Gastroesophageal sphincter (tissue), 3 donors: ENCODE results near the gene CADM2.

ENCODE experiments used
- POLR2AphosphoS5 ChIP-seq: sonication (generic); formaldehyde crosslinking; IDR thresholded peaks from one replicate; pipeline ENCODE4 v1.6.1; 2017; ENCODE audit warnings: antibody characterized with exemption
- TF ChIP-seq, protein P1 (sequence below), 4 experiments: fragments of 200-600 bp in 2 of 4; fragments of 450-650 bp in 2 of 4; sonication (generic) in 1 of 4; IDR thresholded peaks; one replicate each; pipeline ENCODE4 v1.5.1; 2017 to 2019; ENCODE audit warnings: antibody characterized with exemption in 4 of 4, mild to moderate bottlenecking in 2 of 4, moderate library complexity in 2 of 4

DNA sequence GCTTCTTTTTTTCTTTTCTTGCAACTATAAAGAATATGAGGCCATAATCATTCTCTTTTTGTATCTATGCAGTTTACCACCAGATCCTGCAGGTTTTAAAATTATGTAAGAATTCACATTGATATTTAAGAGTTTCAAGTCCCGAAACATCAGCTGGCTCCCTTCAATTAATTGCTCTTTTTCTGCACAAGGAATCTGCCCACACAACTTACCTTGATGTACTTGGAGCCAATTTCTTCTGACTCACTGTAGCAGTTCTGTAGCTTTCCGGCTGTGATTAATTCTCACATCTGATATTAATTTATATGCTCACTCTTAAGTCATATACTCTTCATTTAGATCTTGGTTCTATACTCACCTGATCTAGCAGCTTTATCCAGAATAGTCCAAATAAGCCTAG, 781.8 kb downstream of the CADM2 start:
- TF ChIP-seq, protein P1, sequence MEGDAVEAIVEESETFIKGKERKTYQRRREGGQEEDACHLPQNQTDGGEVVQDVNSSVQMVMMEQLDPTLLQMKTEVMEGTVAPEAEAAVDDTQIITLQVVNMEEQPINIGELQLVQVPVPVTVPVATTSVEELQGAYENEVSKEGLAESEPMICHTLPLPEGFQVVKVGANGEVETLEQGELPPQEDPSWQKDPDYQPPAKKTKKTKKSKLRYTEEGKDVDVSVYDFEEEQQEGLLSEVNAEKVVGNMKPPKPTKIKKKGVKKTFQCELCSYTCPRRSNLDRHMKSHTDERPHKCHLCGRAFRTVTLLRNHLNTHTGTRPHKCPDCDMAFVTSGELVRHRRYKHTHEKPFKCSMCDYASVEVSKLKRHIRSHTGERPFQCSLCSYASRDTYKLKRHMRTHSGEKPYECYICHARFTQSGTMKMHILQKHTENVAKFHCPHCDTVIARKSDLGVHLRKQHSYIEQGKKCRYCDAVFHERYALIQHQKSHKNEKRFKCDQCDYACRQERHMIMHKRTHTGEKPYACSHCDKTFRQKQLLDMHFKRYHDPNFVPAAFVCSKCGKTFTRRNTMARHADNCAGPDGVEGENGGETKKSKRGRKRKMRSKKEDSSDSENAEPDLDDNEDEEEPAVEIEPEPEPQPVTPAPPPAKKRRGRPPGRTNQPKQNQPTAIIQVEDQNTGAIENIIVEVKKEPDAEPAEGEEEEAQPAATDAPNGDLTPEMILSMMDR (IDR thresholded peaks at IDR 0.05), result no peak
- TF ChIP-seq POLR2AphosphoS5, result no peak
